GM12878 (cell line): ENCODE results near the gene CFDP1. TPM values are rescaled to one million over a fixed set of nuclear protein-coding genes. Genes with fewer than 3 reads are reported as not detected.

Source experiments
- ATAC-seq: fragments of 200-7000 bp; cut with Tn5 transposase; 3 replicates; pipeline ENCODE4 v1.9.1; 2020; ENCODE audit warnings: mild to moderate bottlenecking, moderate library complexity
- BruUV-seq: library from RNA; stranded (reverse); fragments of 400-500 nt; replicated peaks from 2 replicates; lab custom pipeline; 2021; lab: Mats Ljungman, UMichigan
- CTCF ChIA-PET: fragments of 300-600 bp; sonication (Branson Sonifier 250); formaldehyde crosslinking; extraction: SDS; loops from one replicate; lab custom pipeline; 2021; ENCODE audit warnings: inconsistent platforms; lab: Yijun Ruan, JAX
- POLR2A ChIA-PET: fragments of 350-600 bp; formaldehyde crosslinking; extraction: SDS; loops from one replicate; lab custom pipeline; 2021; ENCODE audit warnings: inconsistent platforms; lab: Charles Lee
- RAD21 ChIA-PET: fragments of 300-600 bp; sonication (Branson Sonifier 250); formaldehyde crosslinking; loops from one replicate; lab custom pipeline; 2023; ENCODE audit warnings: antibody characterized with exemption; ENCODE audit not compliant: unreplicated experiment; lab: Charles Lee
- SMC1A ChIA-PET: fragments of 300-600 bp; sonication (Branson Sonifier 250); formaldehyde crosslinking; loops from one replicate; lab custom pipeline; 2023; ENCODE audit not compliant: unreplicated experiment, uncharacterized antibody; lab: Charles Lee
- DNase-seq: peaks from one replicate; pipeline ENCODE4 v3.0.0-alpha.2; 2011; ENCODE audit warnings: low read depth, low spot score
- FAIRE-seq: peaks from 3 replicates; lab custom pipeline; 2011; peaks lifted over from hg19 to GRCh38; lab: Jason Lieb, UNC
- H2AFZ ChIP-seq: 2 replicates; pipeline ENCODE4 v1.6.0; 2011; ENCODE audit warnings: low read depth, low read length, control low read depth; ENCODE audit not compliant: control insufficient read depth
- H3K27ac ChIP-seq: 2 replicates; pipeline ENCODE4 v1.5.1; 2011; ENCODE audit warnings: control low read depth; ENCODE audit not compliant: control insufficient read depth, insufficient read depth
- H3K27me3 ChIP-seq, 2 experiments: replicated peaks in 1 of 2; 2 replicates each; pipeline versions ENCODE4 v1.6.0 to v1.6.1; 2011; ENCODE audit warnings: low read length in 1 of 2; ENCODE audit not compliant: control insufficient read depth in 2 of 2, insufficient read depth in 2 of 2
- H3K36me3 ChIP-seq, 2 experiments: 2 replicates each; pipeline ENCODE4 v1.5.1; 2011; ENCODE audit warnings: low read length in 1 of 2; ENCODE audit not compliant: control insufficient read depth in 2 of 2, insufficient read depth in 2 of 2
- H3K4me1 ChIP-seq: 2 replicates; pipeline ENCODE4 v1.6.1; 2011; ENCODE audit warnings: mild to moderate bottlenecking, low read length, moderate library complexity, mixed read lengths; ENCODE audit not compliant: control insufficient read depth, insufficient read depth
- H3K4me2 ChIP-seq: 2 replicates; pipeline ENCODE4 v1.6.0; 2011; ENCODE audit warnings: control low read depth; ENCODE audit not compliant: control insufficient read depth, insufficient read depth
- H3K4me3 ChIP-seq: fragments of 200-600 bp; sonication (generic); 2 replicates; pipeline ENCODE4 v1.5.1; 2016
- H3K79me2 ChIP-seq: 2 replicates; pipeline ENCODE4 v1.6.0; 2011; ENCODE audit warnings: low read length; ENCODE audit not compliant: control insufficient read depth, insufficient read depth
- H3K9ac ChIP-seq: 2 replicates; pipeline ENCODE4 v1.8.0; 2011; ENCODE audit warnings: low read length, control low read depth, mixed read lengths; ENCODE audit not compliant: control insufficient read depth, insufficient read depth
- H3K9me3 ChIP-seq: replicated peaks from 3 replicates; pipeline ENCODE4 v1.5.1; 2011; ENCODE audit warnings: mild to moderate bottlenecking, low read length; ENCODE audit not compliant: control insufficient read depth, insufficient read depth
- H4K20me1 ChIP-seq: 2 replicates; pipeline ENCODE4 v1.6.0; 2011; ENCODE audit not compliant: control insufficient read depth, insufficient read depth
- BACH1 ChIP-seq: fragments of 450-650 bp; IDR thresholded peaks from 2 replicates; pipeline ENCODE4 v1.6.1; 2017; ENCODE audit warnings: mild to moderate bottlenecking, borderline replicate concordance
- BMI1 ChIP-seq: fragments of 450-650 bp; IDR thresholded peaks from 2 replicates; pipeline ENCODE4 v1.6.1; 2016; ENCODE audit warnings: mild to moderate bottlenecking, moderate library complexity, borderline replicate concordance
- EP300 ChIP-seq, 2 experiments: fragments of 150-350 bp in 1 of 2; IDR thresholded peaks; 2 replicates each; pipeline ENCODE4 v1.6.1; 2011 to 2012; ENCODE audit warnings: low read depth in 2 of 2, low read length in 2 of 2, borderline replicate concordance in 1 of 2, improper control_type of control experiment in 1 of 2, inconsistent platforms in 1 of 2; ENCODE audit not compliant: control insufficient read depth in 1 of 2
- HDGF ChIP-seq: fragments of 450-650 bp; IDR thresholded peaks from 2 replicates; pipeline ENCODE4 v1.6.1; 2016; ENCODE audit warnings: antibody characterized with exemption
- IRF4 ChIP-seq: IDR thresholded peaks from 2 replicates; pipeline ENCODE4 v1.6.1; 2011; ENCODE audit warnings: low read depth, low read length
- KDM1A ChIP-seq: fragments of 200-600 bp; sonication (generic); IDR thresholded peaks from 2 replicates; pipeline ENCODE4 v1.6.1; 2016; ENCODE audit warnings: borderline replicate concordance
- MEF2A ChIP-seq: IDR thresholded peaks from 2 replicates; pipeline ENCODE4 v1.6.1; 2011; ENCODE audit warnings: low read depth, mild to moderate bottlenecking, low read length, moderate library complexity; ENCODE audit not compliant: insufficient read depth
- MEF2B ChIP-seq: fragments of 450-650 bp; IDR thresholded peaks from 2 replicates; pipeline ENCODE4 v1.6.1; 2018; ENCODE audit warnings: mild to moderate bottlenecking, moderate library complexity; ENCODE audit not compliant: partially characterized antibody, poor library complexity, severe bottlenecking
- NFYA ChIP-seq: IDR thresholded peaks from 2 replicates; pipeline ENCODE4 v1.6.1; 2011; ENCODE audit warnings: low read depth, mild to moderate bottlenecking, low read length, improper control_type of control experiment, borderline replicate concordance
- NFYB ChIP-seq: IDR thresholded peaks from 2 replicates; pipeline ENCODE4 v1.6.1; 2011; ENCODE audit warnings: low read depth, mild to moderate bottlenecking, low read length, improper control_type of control experiment, moderate library complexity; ENCODE audit not compliant: insufficient read depth
- POLR2AphosphoS2 ChIP-seq: IDR thresholded peaks from 2 replicates; pipeline ENCODE4 v1.6.1; 2011; ENCODE audit warnings: low read depth, mild to moderate bottlenecking, low read length, improper control_type of control experiment, moderate library complexity
- RCOR1 ChIP-seq: conservative IDR thresholded peaks from 2 replicates; pipeline ENCODE4 v1.6.1; 2012; ENCODE audit warnings: low read depth, low read length, improper control_type of control experiment
- ZNF622 ChIP-seq: fragments of 450-650 bp; IDR thresholded peaks from 2 replicates; pipeline ENCODE4 v1.6.1; 2017; ENCODE audit warnings: mild to moderate bottlenecking, inconsistent platforms
- ZSCAN29 ChIP-seq: fragments of 450-650 bp; IDR thresholded peaks from 2 replicates; pipeline ENCODE4 v1.6.1; 2017; ENCODE audit warnings: mild to moderate bottlenecking, moderate library complexity
- ZZZ3 ChIP-seq: IDR thresholded peaks from 2 replicates; pipeline ENCODE4 v1.6.1; 2011; ENCODE audit warnings: low read depth; ENCODE audit not compliant: control insufficient read depth, insufficient read length
- WGBS: methylation state at CpG from one replicate; pipeline ENCODE4 v1.1.6; 2016; ENCODE audit warnings: low lambda C conversion rate; ENCODE audit not compliant: insufficient replicate concordance, insufficient coverage; ENCODE audit errors: missing lambda C conversion rate; 5-methylcytosine and 5-hydroxymethylcytosine counted together
- in situ Hi-C: fragments of 300-500 bp; cut with MboI; formaldehyde crosslinking; loops from 9 replicates; pipeline ENCODE4 v1.14.3; 2018; ENCODE audit warnings: mixed read lengths
- intact Hi-C: fragments of 100-400 bp; cut with micrococcal nuclease; formaldehyde crosslinking; loops from one replicate; pipeline ENCODE4 v1.14.2; 2022; ENCODE audit not compliant: unreplicated experiment
- polyA plus RNA-seq, 11 experiments: library from polyadenylated mRNA; depleted of rRNA in 4 of 11; unstranded in 6 of 11; stranded (reverse) in 5 of 11; fragments of >200 nt; fragmentation: Nextera tagmentation in 4 of 11; fragmentation: Illumina TruSeq in 1 of 11; extraction: Ambion mirVana in 4 of 11; extraction: Trizol in 1 of 11; gene quantifications; 1 replicate in 1 of 11; 2 replicates in 10 of 11; pipeline versions ENCODE4 v1.2.1 to v1.2.3, GENCODE V29; 2011 to 2016; ENCODE audit warnings: inconsistent platforms in 2 of 11, missing spikeins in 2 of 11, low read depth in 1 of 11
- total RNA-seq, 4 experiments: library from RNA; depleted of rRNA in 3 of 4; stranded (reverse); fragments of >200 nt in 3 of 4; fragmentation: Illumina TruSeq in 1 of 4; extraction: Trizol in 1 of 4; gene quantifications; 2 replicates each; pipeline versions ENCODE4 v1.2.1 to v1.2.3, GENCODE V29; 2013 to 2021
- TF ChIP-seq, protein P1 (sequence below): IDR thresholded peaks from 2 replicates; pipeline ENCODE4 v1.6.1; 2012; ENCODE audit warnings: low read depth, low read length, improper control_type of control experiment
- TF ChIP-seq, protein P2 (sequence below): fragments of 150-350 bp; IDR thresholded peaks from 2 replicates; pipeline ENCODE4 v1.6.1; 2014; ENCODE audit warnings: mild to moderate bottlenecking, low read depth, low read length
- TF ChIP-seq, protein P3 (sequence below): IDR thresholded peaks from 2 replicates; pipeline ENCODE4 v1.6.1; 2011; ENCODE audit warnings: low read depth, mild to moderate bottlenecking, low read length, moderate library complexity, borderline replicate concordance; ENCODE audit errors: extremely low read depth

The CFDP1 gene
- total and polyA plus RNA-seq, 10 of the 15 experiments (the other 5 are each of a cell fraction or from before 2014, with no cell fraction given): 22.3 to 64.8 (median 36.7) TPM

DNA sequence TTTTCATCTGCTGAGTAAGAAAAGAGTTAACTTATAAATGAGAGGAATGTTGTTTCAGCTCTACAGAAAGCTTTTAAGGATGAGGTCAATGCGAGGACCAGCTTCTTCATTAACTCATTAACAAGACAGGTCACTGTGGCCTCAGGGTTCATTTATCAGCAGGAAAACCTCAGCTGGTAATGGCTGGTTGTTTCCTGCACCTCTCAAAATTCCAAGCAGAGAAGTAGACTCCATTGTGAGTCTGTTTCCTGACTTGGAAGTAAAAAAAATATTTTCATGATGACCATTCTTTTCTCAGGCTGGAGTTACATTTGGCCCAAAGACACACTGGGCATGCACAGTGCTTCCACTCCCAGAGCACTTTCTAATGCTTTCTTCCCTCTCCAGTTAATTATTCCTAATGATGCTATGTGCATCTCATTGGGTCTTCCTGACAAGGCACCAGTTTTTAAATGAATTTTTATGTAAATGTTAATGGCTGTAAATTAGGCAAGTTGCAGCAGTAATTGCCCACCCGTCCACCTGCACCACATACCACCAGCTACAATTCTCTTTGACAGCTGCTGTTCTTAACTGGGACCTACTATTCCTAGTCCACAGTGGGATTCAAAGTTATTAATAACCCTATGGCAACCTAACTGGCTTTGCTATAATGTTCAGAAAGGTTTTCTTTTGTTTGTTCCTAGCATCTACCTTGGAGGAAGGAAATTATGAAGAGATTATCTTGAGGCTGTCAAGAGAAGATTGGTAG is 92.4 kb downstream of the CFDP1 start:
- Histone ChIP-seq H3K4me1 (no peaks in the 10 kb centered on the region), H3K27me3 (no peaks in the 10 kb centered on the region), H3K4me3 (no peak overlapping the region), H3K9ac (no peak overlapping the region), H2AFZ (no peak overlapping the region), H3K27ac (no peak overlapping the region), H3K4me2 (no peak overlapping the region), H3K9me3 (no peaks in the 10 kb centered on the region), H3K79me2 (no peaks in the 10 kb centered on the region), H3K36me3 (no peaks in the 10 kb centered on the region), H4K20me1 (no peaks in the 10 kb centered on the region)
- DNase-seq: no peak
- intact Hi-C loops (no loop called here), in situ Hi-C loops (no loop called here)
- ATAC-seq: no peak
- ChIA-PET RAD21 (no interaction called here), POLR2A (no interaction called here), SMC1A (interaction anchor here (1.3 kb wide), 1 partner anchor 31 kb away, joined by 3 read pairs; no protein-coding TSS in a partner anchor), CTCF (interaction anchor here (1.0 kb wide), 1 partner anchor 9 kb away, joined by 3 read pairs; no protein-coding TSS in a partner anchor)
- TF ChIP-seq POLR2AphosphoS2 (no peak), MEF2A (no peak), KDM1A (no peak), BMI1 (no peak), MEF2B (no peak), NFYB (no peak), HDGF (no peak), ZSCAN29 (no peak), BACH1 (no peak), RCOR1 (no peak), EP300 (IDR thresholded peaks at IDR 0.05; ENCODE audit: borderline replicate concordance in 1 of 2, control insufficient read depth in 1 of 2, low read depth in 2 of 2, low read length in 2 of 2) (no peak), IRF4 (no peak), ZZZ3 (no peak), ZNF622 (no peak), NFYA (no peak)
- TF ChIP-seq, protein P1, sequence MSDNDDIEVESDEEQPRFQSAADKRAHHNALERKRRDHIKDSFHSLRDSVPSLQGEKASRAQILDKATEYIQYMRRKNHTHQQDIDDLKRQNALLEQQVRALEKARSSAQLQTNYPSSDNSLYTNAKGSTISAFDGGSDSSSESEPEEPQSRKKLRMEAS: no peak
- TF ChIP-seq, protein P2, sequence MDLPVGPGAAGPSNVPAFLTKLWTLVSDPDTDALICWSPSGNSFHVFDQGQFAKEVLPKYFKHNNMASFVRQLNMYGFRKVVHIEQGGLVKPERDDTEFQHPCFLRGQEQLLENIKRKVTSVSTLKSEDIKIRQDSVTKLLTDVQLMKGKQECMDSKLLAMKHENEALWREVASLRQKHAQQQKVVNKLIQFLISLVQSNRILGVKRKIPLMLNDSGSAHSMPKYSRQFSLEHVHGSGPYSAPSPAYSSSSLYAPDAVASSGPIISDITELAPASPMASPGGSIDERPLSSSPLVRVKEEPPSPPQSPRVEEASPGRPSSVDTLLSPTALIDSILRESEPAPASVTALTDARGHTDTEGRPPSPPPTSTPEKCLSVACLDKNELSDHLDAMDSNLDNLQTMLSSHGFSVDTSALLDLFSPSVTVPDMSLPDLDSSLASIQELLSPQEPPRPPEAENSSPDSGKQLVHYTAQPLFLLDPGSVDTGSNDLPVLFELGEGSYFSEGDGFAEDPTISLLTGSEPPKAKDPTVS: no peak
- TF ChIP-seq, protein P3, sequence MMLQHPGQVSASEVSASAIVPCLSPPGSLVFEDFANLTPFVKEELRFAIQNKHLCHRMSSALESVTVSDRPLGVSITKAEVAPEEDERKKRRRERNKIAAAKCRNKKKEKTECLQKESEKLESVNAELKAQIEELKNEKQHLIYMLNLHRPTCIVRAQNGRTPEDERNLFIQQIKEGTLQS: no peak
- FAIRE-seq: no peak
- WGBS: 87% methylated on average over 2 of the region's 2 CpGs
- BruUV-seq: no TSS peak
